ENCODE data around the gene ACTA2. TPM values are rescaled to one million over a fixed set of nuclear protein-coding genes. Genes with fewer than 3 reads are reported as not detected.

The ACTA2 gene
- total RNA-seq, 1 donor: 855 TPM

GRCh38 chr10:88996927-88997326 lies 44.4 kb upstream of the ACTA2 start:
- no peak for DNase-seq (ENCODE audit: insufficient read length, low spot score, missing footprints)
- Histone ChIP-seq H3K27me3 (ENCODE audit: insufficient read depth, low read length) (no peaks in the 10 kb centered on the region), H3K4me3 (ENCODE audit: insufficient read depth, low read length) (no peak overlapping the region), H2AFZ (ENCODE audit: low read length) (no peak overlapping the region), H3K9me3 (ENCODE audit: low read depth, low read length) (no peaks in the 10 kb centered on the region), H3K4me2 (ENCODE audit: insufficient read depth, low read length) (no peak overlapping the region), H3K4me1 (ENCODE audit: insufficient read depth, low read length) (peaks cover 42% of the 10 kb centered on the region), H3K36me3 (ENCODE audit: insufficient read depth, low read length) (no peaks in the 10 kb centered on the region), H4K20me1 (ENCODE audit: insufficient read depth, low read length) (no peaks in the 10 kb centered on the region), H3K79me2 (ENCODE audit: insufficient read depth, low read length) (peaks cover 88% of the 10 kb centered on the region), H3K27ac (ENCODE audit: low read depth, low read length) (no peak overlapping the region)
- TF ChIP-seq, protein P1, sequence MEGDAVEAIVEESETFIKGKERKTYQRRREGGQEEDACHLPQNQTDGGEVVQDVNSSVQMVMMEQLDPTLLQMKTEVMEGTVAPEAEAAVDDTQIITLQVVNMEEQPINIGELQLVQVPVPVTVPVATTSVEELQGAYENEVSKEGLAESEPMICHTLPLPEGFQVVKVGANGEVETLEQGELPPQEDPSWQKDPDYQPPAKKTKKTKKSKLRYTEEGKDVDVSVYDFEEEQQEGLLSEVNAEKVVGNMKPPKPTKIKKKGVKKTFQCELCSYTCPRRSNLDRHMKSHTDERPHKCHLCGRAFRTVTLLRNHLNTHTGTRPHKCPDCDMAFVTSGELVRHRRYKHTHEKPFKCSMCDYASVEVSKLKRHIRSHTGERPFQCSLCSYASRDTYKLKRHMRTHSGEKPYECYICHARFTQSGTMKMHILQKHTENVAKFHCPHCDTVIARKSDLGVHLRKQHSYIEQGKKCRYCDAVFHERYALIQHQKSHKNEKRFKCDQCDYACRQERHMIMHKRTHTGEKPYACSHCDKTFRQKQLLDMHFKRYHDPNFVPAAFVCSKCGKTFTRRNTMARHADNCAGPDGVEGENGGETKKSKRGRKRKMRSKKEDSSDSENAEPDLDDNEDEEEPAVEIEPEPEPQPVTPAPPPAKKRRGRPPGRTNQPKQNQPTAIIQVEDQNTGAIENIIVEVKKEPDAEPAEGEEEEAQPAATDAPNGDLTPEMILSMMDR (IDR thresholded peaks at IDR 0.05; ENCODE audit: extremely low read depth, low read depth, low read length): no peak

DNA sequence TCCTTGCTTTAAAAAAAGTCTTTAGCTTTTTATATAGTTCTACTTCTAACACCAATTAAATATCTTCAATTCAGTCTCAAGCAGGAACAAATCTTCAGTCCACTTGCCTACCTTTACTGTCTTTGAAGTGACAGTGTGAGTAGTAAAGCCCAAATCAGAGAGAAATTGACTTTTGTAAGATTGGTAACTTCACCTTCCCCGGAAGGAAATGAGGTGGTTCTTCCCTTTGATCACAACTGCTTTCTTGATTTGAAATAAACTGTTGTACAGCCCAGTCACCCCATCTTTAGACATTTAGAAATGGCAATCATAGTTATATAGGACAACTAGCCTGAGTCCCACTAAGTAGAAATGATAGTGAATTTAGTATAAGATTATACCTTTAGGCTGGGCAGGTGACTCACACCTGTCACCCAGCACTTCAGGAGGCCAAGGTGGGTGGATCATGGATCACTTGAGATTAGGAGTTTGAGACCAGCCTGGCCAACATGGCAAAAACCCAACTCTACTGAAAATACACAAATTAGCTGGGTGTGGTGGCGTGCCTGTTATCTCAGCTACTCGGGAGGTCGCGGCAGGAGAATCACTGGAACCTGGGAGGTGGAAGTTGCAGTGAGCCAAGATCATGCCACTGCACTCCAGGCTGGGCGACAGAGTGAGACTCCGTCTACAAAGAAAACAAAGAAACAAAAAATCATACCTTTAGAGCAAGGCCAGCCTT lies 42.7 kb upstream of the ACTA2 start:
- H3K79me2 ChIP-seq (ENCODE audit: insufficient read depth, low read length): peaks cover 78% of the 10 kb centered on the region
- TF ChIP-seq, protein P1 (IDR thresholded peaks at IDR 0.05; ENCODE audit: extremely low read depth, low read depth, low read length): no peak
- no peak overlapping the region for H3K4me2 ChIP-seq (ENCODE audit: insufficient read depth, low read length)

DNA sequence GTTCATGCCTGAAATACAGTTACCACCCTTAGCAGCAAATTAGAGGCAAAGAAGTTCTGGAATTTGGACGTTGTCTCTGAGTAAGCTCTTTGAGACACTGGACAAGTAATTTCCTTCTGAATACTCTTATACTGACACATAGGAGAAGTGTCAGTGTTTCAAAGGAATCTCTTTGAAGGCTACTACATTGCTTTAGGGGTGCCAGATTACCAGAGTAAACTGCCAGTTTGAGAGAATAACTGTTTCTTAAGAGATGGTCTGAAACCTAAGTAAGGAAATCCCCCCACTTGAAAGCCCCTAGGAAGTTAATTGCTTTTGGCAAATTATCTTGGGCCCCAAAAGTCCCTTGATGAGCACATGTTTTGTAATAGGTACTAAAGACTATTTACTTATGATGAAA lies 41.4 kb upstream of the ACTA2 start:
- Histone ChIP-seq H3K4me2 (ENCODE audit: insufficient read depth, low read length) (peak overlapping the region; percentile 81), H3K27ac (ENCODE audit: low read depth, low read length) (peak overlapping the region; percentile 4), H2AFZ (ENCODE audit: low read length) (no peak overlapping the region)

More for the DNA sequence above, 42.7 kb upstream of the ACTA2 start:
- Histone ChIP-seq H3K4me3 (ENCODE audit: insufficient read depth, low read length) (no peak overlapping the region), H3K4me1 (ENCODE audit: insufficient read depth, low read length) (peaks cover 32% of the 10 kb centered on the region), H3K9me3 (ENCODE audit: low read depth, low read length) (no peaks in the 10 kb centered on the region), H4K20me1 (ENCODE audit: insufficient read depth, low read length) (no peaks in the 10 kb centered on the region), H3K27me3 (ENCODE audit: insufficient read depth, low read length) (no peaks in the 10 kb centered on the region), H3K27ac (ENCODE audit: low read depth, low read length) (no peak overlapping the region), H2AFZ (ENCODE audit: low read length) (no peak overlapping the region), H3K36me3 (ENCODE audit: insufficient read depth, low read length) (no peaks in the 10 kb centered on the region)
- no peak for DNase-seq (ENCODE audit: insufficient read length, low spot score, missing footprints)

DNA sequence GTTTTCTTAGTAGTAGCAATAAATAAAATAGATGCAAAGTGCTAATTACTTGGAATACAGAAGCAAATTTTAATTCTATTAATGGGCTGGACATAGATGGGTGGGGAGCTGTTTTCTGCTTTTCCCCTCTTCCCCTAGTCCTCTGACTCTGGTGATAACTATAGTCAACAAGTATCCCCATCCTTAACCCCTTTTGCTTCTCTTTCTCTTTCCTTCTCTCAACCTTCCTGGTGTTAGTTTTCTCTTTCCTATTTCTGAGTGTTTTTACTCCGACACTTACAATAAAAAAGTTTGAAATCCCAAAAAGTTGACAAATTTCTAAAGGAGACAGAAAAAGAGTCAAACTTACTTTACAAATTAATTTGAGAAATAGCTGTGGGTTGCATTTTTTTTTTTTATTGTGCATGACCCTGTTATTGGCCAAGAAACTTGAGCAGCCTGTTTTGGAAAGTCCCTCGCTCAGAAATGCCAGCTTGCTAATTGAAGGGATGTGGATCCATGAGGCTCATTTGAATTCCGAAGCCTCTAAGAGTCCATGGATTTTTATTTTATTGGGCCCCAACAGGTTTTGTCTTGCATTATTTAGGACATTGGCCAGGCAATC lies 40.5 kb upstream of the ACTA2 start:
- Histone ChIP-seq H3K4me2 (ENCODE audit: insufficient read depth, low read length) (peak overlapping the region; percentile 81), H3K79me2 (ENCODE audit: insufficient read depth, low read length) (peaks cover 72% of the 10 kb centered on the region), H3K36me3 (ENCODE audit: insufficient read depth, low read length) (no peaks in the 10 kb centered on the region), H3K4me3 (ENCODE audit: insufficient read depth, low read length) (peak overlapping the region; percentile 48), H4K20me1 (ENCODE audit: insufficient read depth, low read length) (no peaks in the 10 kb centered on the region), H3K27me3 (ENCODE audit: insufficient read depth, low read length) (no peaks in the 10 kb centered on the region), H3K9me3 (ENCODE audit: low read depth, low read length) (no peaks in the 10 kb centered on the region), H3K27ac (ENCODE audit: low read depth, low read length) (peak overlapping the region; percentile 4), H3K4me1 (ENCODE audit: insufficient read depth, low read length) (peaks cover 34% of the 10 kb centered on the region), H2AFZ (ENCODE audit: low read length) (no peak overlapping the region)
- no peak for DNase-seq (ENCODE audit: insufficient read length, low spot score, missing footprints)
- TF ChIP-seq, protein P1 (IDR thresholded peaks at IDR 0.05; ENCODE audit: extremely low read depth, low read depth, low read length): no peak

More for the DNA sequence above, 41.4 kb upstream of the ACTA2 start:
- Histone ChIP-seq H3K27me3 (ENCODE audit: insufficient read depth, low read length) (no peaks in the 10 kb centered on the region), H3K9me3 (ENCODE audit: low read depth, low read length) (no peaks in the 10 kb centered on the region), H3K36me3 (ENCODE audit: insufficient read depth, low read length) (no peaks in the 10 kb centered on the region), H3K4me3 (ENCODE audit: insufficient read depth, low read length) (peak overlapping the region; percentile 27), H4K20me1 (ENCODE audit: insufficient read depth, low read length) (no peaks in the 10 kb centered on the region), H3K4me1 (ENCODE audit: insufficient read depth, low read length) (peaks cover 33% of the 10 kb centered on the region), H3K79me2 (ENCODE audit: insufficient read depth, low read length) (peaks cover 76% of the 10 kb centered on the region)
- no peak for DNase-seq (ENCODE audit: insufficient read length, low spot score, missing footprints)
- TF ChIP-seq, protein P1 (IDR thresholded peaks at IDR 0.05; ENCODE audit: extremely low read depth, low read depth, low read length): no peak
